DMS79 (cell line): Measurements from ENCODE around the gene LIN7C.

ENCODE experiments used
- DNase-seq: peaks from one replicate; lab custom pipeline; 2025; lab: John Stamatoyannopoulos, UW

LIN7C gene

GRCh38 chr11:27445625-27446024 lies 60.9 kb downstream of the LIN7C start:
- no peak for DNase-seq

- DNase-seq, result no peak
These were observed 61.8 kb downstream of the LIN7C start for GRCh38 chr11:27444801-27445215.
